K562 (cell line): ENCODE data around the gene SLC8A2. TPM values are rescaled to one million over a fixed set of nuclear protein-coding genes. Genes with fewer than 3 reads are reported as not detected.

ENCODE experiments used
- AFF1 ChIP-seq, 2 experiments: fragments of 450-650 bp; IDR thresholded peaks; 2 replicates each; pipeline ENCODE4 v1.6.1; 2018; ENCODE audit warnings: mild to moderate bottlenecking in 2 of 2, low read depth in 1 of 2; ENCODE audit not compliant: partially characterized antibody in 2 of 2
- BRF1 ChIP-seq: IDR thresholded peaks from 3 replicates; pipeline ENCODE4 v1.6.1; 2011; ENCODE audit warnings: borderline replicate concordance, mild to moderate bottlenecking; ENCODE audit not compliant: insufficient read length; ENCODE audit errors: extremely low read depth
- CREBBP ChIP-seq: IDR thresholded peaks from one replicate; pipeline ENCODE4 v1.6.1; 2012; ENCODE audit warnings: low read depth, mild to moderate bottlenecking, control low read depth, inconsistent platforms, low read length
- EWSR1 ChIP-seq: fragments of 450-650 bp; IDR thresholded peaks from 2 replicates; pipeline ENCODE4 v1.6.1; 2018; ENCODE audit warnings: borderline replicate concordance, mild to moderate bottlenecking, low read depth, moderate library complexity; ENCODE audit not compliant: partially characterized antibody
- HMGN3 ChIP-seq: IDR thresholded peaks from 2 replicates; pipeline ENCODE4 v1.6.1; 2011; ENCODE audit warnings: borderline replicate concordance, low read depth, mild to moderate bottlenecking, mixed read lengths, low read length; ENCODE audit not compliant: insufficient read length; ENCODE audit errors: extremely low read depth
- HNRNPH1 ChIP-seq: fragments of 200-400 bp; formaldehyde crosslinking; optimal IDR thresholded peaks from 2 replicates; pipeline ENCODE3; 2017; ENCODE audit warnings: low read depth, mild to moderate bottlenecking, low read length, moderate library complexity
- HOMEZ ChIP-seq: fragments of 250-450 bp; sonication (Bioruptor Pico); IDR thresholded peaks from 2 replicates; pipeline ENCODE4 v1.4.0; 2020; ENCODE audit warnings: mild to moderate bottlenecking, moderate library complexity
- MAX ChIP-seq: sonication (generic); formaldehyde crosslinking; IDR thresholded peaks from 2 replicates; pipeline ENCODE4 v1.9.0; 2022; ENCODE audit warnings: mild to moderate bottlenecking, missing genetic modification reagents
- NR4A1 ChIP-seq, 2 experiments: fragments of 250-450 bp in 1 of 2; fragments of 450-650 bp in 1 of 2; sonication (Bioruptor Pico) in 1 of 2; IDR thresholded peaks; 2 replicates each; pipeline versions ENCODE4 v1.4.0 to v1.6.1; 2016 to 2020; ENCODE audit warnings: mild to moderate bottlenecking in 2 of 2, missing compliant biosample characterization in 1 of 2, missing genetic modification characterization in 1 of 2, moderate library complexity in 1 of 2
- NRF1 ChIP-seq, 2 experiments: fragments of 450-650 bp; IDR thresholded peaks in 1 of 2; conservative IDR thresholded peaks in 1 of 2; 2 replicates each; pipeline ENCODE4 v1.6.1; 2014; ENCODE audit warnings: mild to moderate bottlenecking in 2 of 2
- PTBP1 ChIP-seq: fragments of 200-400 bp; formaldehyde crosslinking; IDR thresholded peaks from 2 replicates; pipeline ENCODE4 v1.6.1; 2017; ENCODE audit warnings: low read depth, low read length
- SNIP1 ChIP-seq: fragments of 450-650 bp; IDR thresholded peaks from 2 replicates; pipeline ENCODE4 v1.7.1; 2017; ENCODE audit warnings: low read depth, mild to moderate bottlenecking
- SPI1 ChIP-seq: IDR thresholded peaks from 2 replicates; pipeline ENCODE4 v1.6.1; 2011; ENCODE audit warnings: low read depth, low read length, control low read depth, borderline replicate concordance
- STAG1 ChIP-seq: sonication (generic); formaldehyde crosslinking; IDR thresholded peaks from 2 replicates; pipeline ENCODE4 v1.5.0; 2020; ENCODE audit warnings: missing genetic modification reagents, borderline replicate concordance
- TEAD2 ChIP-seq: fragments of 450-650 bp; IDR thresholded peaks from 2 replicates; pipeline ENCODE4 v1.6.1; 2016; ENCODE audit warnings: missing genetic modification characterization, control low read depth, missing compliant biosample characterization
- ZBTB43 ChIP-seq: sonication (generic); formaldehyde crosslinking; IDR thresholded peaks from 2 replicates; pipeline ENCODE4 v1.8.0; 2023; ENCODE audit warnings: mild to moderate bottlenecking, missing genetic modification reagents
- ZKSCAN1 ChIP-seq: fragments of 150-350 bp; IDR thresholded peaks from 2 replicates; pipeline ENCODE4 v1.6.1; 2016; ENCODE audit warnings: low read depth, low read length
- ZKSCAN8 ChIP-seq: fragments of 200-800 bp; sonication (Bioruptor generic); IDR thresholded peaks from 2 replicates; pipeline ENCODE4 v1.6.1; 2016; ENCODE audit warnings: missing genetic modification characterization, missing compliant biosample characterization
- polyA plus RNA-seq, 8 experiments: library from polyadenylated mRNA; depleted of rRNA in 4 of 8; stranded (reverse) in 5 of 8; unstranded in 3 of 8; fragments of >200 nt; fragmentation: Nextera tagmentation in 2 of 8; fragmentation: Illumina TruSeq in 1 of 8; extraction: Ambion mirVana in 2 of 8; extraction: Trizol in 1 of 8; gene quantifications; 2 replicates each; pipeline versions ENCODE4 v1.2.1 to v1.2.3, GENCODE V29; 2011 to 2014; ENCODE audit warnings: inconsistent platforms in 1 of 8, missing spikeins in 1 of 8
- total RNA-seq, 7 experiments: library from RNA; depleted of rRNA in 6 of 7; stranded (reverse); fragments of >200 nt in 6 of 7; fragmentation: Illumina TruSeq in 2 of 7; extraction: Trizol in 2 of 7; gene quantifications; 2 replicates each; pipeline versions ENCODE4 v1.2.1 to v1.2.3, GENCODE V29; 2011 to 2021; ENCODE audit warnings: low replicate concordance in 1 of 7

SLC8A2 gene
- total and polyA plus RNA-seq, 9 of the 15 experiments (the other 6 are each of a cell fraction or from before 2014, with no cell fraction given), result 0.07 to 0.66 (median 0.24) TPM; not detected in 3

GRCh38 chr19:47427241-47428176 is 44.2 kb downstream of the SLC8A2 start (continued):
- no peak for TF ChIP-seq AFF1 (IDR thresholded peaks at IDR 0.05; ENCODE audit: low read depth in 1 of 2, partially characterized antibody in 2 of 2)
- TF ChIP-seq HNRNPH1, result no peak
- TF ChIP-seq ZKSCAN8 (CRISPR knock-in tag), result no peak
- no peak for TF ChIP-seq EWSR1
- TF ChIP-seq NR4A1 (CRISPR knock-in tag; IDR thresholded peaks at IDR 0.05), result no peak
- no peak for TF ChIP-seq NR4A1 (tag; IDR thresholded peaks at IDR 0.05)
- TF ChIP-seq ZKSCAN1, result no peak
- no peak for TF ChIP-seq CREBBP
- TF ChIP-seq STAG1 (CRISPR knock-in tag), result peak; percentile 87; the same call in 1 of the 2 replicates
- no peak for TF ChIP-seq SNIP1
- no peak for TF ChIP-seq PTBP1
- TF ChIP-seq NRF1 (conservative IDR thresholded peaks at IDR 0.05 in 1 of 2, IDR thresholded peaks at IDR 0.05 in 1 of 2), result no peak
- 0 out of 2 replicates have a peak, but pooled peaks have one; percentile 11 for TF ChIP-seq SPI1
- TF ChIP-seq ZBTB43 (CRISPR knock-in tag), result no peak
- TF ChIP-seq BRF1, result no peak
- no peak for TF ChIP-seq HOMEZ (CRISPR knock-in tag)
- TF ChIP-seq HMGN3, result no peak
- TF ChIP-seq TEAD2, result no peak
- TF ChIP-seq MAX (CRISPR knock-in tag), result no peak
